HG03432 (cell line): ENCODE results near the gene SRGAP1.
"Not testable (repeated sequence)": the region's sequence is repeated elsewhere in the genome, so short reads cannot be mapped to it uniquely, and the experiment has no call there.

Source experiments
- ATAC-seq: cut with Tn5 transposase; IDR thresholded peaks from one replicate; pipeline ENCODE4 v1.9.1; 2021; ENCODE audit warnings: mild to moderate bottlenecking, moderate library complexity; ENCODE audit not compliant: unreplicated experiment

SRGAP1 gene

DNA sequence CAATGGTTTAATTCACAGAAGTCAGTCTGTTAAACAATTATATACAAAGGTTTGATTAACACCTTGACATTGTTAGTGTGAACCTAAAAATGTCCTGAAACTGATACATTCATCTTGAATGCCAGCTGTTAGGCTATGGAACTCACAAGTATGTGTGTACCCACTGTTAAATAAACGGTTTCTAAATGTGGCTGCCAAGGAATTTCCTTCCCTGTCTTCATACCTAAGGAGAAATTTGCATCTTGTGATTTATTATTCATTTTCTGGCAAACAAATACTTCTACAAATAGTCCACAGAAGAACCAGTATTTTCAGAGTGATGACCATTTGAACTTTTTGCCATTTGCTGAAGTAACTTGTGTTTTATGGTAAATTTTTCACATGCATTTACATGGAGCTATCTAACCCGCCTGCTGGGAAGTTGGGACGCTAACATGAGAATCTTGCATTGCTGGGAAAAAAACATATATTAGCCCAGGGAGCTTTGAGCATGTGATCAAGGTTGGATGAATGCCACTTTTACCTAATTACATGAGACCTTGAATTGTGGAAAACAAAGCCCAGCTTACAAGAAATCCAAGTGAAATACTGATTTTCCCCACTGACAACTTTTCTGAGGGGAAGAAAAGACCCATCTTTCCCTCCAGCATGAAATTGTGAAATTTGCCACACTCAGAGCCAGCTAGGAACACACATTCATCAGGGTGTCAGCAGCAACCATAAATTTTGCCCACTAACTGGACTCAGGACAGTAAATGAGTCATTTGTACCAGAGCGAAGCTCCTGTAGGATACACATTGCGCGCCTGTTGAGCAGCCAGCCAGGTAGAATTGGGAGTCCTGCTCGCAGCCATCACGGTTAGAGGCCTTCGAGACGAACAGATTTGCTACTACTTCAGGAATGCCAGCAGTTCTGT lies 259.6 kb downstream of the SRGAP1 start:
- ATAC-seq, result no peak

DNA sequence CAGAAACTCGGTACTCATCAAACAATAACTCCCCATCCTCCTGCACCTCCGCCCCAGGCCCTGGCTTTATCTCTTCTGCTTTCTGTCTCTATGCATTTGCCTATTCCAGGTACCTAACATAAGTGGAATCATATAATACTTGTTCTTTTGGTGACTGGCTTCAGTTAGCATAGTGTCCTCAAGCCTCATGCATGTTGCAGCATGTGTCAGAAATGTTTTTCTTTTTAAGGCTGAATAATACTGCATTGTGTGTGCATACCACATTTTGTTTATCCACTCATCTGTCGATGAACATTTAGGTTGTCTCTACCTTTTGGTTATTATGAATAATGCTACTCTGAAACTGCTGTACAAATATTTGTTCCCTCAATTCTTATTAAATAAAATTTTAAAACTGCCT lies 260.5 kb downstream of the SRGAP1 start:
- ATAC-seq, result no peak

DNA sequence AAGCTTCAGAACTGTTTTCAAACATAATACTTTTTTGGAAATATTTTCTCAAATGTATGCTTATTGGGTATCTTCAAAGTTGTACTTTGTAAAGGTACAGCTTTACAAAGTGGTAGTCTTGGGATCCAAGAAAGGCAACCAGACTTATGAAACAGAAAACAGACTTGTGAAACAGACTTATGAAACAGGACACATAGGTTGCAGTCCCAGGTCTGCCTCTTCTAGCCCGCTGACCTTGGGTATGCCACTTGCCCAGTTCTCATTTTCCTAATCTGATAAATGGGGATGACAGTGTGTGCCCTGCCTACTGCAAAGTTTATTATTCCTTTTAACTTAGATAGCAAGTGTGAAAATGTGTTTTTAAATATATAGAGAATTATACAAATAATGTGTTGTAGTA lies 263.3 kb downstream of the SRGAP1 start:
- ATAC-seq, result no peak

DNA sequence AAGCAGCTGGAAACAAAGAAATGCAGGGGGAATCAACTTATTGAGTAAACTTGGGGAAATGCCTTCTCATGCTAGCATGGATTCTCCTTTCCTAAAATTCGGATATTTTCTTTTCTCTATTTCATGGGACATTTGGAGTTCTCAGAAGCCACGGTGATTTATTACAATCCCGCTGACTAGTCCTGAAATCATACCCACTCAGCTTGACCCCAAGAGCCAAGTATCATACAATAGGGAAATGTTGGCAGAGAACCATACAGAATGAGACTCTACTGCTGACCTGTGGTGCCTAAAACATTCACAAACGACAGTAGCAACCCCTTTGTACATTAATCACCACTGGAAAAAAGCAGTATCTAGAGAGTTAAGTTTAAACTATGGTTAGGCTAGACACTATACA lies 265.2 kb downstream of the SRGAP1 start:
- ATAC-seq, result no peak

DNA sequence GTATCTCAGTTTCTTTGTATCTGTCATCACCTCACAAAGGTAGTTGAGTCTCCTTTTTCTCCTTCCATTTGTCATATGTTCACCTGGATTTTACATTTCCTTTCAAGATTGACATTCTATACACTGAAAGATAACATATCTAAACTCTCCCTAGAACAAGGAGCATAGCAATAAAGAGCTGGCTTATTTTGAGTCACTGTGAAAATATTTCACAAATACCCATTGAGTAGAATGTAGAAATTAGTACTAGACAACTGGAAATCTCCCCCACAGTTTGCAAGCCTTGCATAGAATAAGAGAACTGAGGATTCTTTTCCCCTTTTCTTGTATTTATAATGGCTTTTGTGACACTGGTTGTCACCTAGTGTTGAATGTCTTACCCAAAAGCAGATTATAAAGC lies 266.4 kb downstream of the SRGAP1 start:
- ATAC-seq, result no peak

DNA sequence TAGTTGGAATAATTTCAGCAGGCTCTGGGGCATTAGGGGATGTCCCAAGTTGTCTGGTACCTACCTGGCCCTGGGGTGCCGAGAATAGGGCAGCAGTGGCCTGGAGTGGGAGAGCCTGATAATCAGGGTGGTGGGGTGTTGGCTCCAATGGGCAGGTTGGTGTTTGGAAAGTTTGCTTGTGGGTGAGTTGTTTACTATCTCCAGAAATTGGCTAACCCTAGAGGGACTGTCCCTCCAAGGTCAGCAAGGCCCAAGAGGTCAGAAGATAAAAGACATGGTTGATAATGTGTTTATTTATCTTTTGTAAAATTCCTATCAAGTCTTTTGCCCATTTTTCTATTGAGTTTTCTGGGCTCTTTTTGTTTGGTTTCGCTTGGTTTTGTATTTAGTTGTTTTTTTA lies 272.5 kb downstream of the SRGAP1 start:
- no peak for ATAC-seq

DNA sequence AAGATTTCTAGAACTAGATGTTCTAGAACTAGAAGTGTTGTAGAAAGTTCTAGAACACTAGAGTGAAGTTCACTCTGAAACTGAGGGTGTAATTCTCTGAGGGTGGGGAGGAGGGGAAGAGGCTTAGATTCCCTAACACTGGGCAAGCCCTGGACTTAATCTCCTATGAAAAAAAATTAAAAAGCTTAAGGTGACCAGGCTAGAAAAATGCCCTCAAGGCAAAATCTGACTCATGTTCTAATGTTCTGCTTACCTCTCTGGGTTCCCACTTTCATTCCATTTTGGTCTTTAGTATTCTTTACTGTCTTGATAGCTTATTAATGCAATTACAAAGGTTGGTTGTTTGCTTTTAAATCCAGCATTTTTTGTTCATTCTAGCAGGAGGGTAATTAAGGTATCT lies 276.1 kb downstream of the SRGAP1 start:
- no peak for ATAC-seq

DNA sequence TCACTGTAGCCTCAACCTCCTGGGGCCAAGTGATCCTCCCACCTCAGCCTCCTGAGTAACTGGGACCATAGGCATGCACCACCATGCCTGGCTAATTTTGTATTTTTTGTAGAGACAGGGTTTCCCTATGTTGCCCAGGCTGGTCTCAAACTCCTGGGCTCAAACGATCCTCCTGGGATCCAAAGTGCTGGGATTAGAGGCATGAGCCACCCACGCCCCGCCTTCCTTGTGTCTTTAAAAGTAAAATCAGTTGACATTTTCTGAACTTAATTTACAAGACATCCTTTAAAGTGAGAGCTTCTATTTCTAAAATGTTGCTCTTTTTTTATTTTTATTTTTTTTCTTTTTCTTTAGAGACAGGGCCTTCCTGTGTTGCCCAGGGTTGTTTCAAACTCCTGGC lies 276.6 kb downstream of the SRGAP1 start:
- ATAC-seq, result not testable (repeated sequence)

DNA sequence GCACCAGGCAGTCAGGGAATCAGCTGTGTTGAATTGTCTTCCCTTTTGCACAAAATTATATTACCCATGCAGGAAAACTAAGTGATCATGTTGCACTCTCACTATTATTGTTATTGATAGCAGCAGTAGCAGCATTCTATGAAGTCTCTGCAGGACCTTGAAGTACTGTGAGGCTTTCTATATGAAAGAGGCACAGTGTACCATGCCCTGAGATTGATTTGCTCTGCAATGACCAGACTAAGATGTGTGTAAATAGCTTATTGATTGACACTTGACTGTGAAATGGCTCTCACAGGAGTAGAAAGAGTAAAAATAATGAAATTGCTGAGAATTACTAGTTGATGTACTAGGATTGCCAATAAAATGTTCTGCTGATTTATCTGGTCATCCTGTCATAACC lies 277.7 kb downstream of the SRGAP1 start:
- no peak for ATAC-seq

DNA sequence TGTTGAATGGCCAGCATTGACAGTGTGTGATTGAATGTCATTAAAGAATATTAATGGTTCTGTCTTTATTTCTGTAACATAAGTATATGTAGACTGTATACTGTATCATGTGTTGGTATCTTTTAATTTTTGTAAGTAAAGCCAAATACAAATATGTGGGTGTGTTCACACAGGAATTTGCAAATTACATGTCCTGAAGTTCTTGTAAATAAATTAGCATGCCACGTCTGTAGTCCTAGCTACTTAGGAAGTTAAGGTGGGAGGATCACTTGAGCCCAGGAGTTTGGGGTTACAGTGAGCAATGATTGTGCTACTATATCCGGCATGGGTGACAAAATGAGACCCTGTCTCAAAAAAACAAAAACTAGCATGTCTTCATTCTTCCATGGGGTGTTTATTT lies 278.5 kb downstream of the SRGAP1 start:
- ATAC-seq, result no peak

DNA sequence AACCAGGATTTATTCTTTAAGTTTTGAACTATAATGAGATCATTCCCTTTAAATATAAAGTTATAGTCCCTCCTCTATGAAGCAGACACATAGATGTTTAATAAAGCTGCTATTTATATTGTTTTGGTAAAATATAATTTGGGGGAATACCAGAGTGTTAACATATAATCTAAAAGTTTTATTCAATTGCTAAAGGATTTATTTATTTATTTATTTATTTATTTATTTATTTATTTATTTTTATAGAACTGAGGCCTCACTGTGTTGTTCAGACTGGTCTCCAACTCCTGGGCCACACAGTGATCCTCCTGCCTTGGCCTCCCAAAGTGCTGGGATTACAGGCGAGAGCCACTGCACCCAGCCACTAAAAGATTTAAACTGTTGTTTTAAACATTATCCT lies 278.9 kb downstream of the SRGAP1 start:
- ATAC-seq, result no peak

DNA sequence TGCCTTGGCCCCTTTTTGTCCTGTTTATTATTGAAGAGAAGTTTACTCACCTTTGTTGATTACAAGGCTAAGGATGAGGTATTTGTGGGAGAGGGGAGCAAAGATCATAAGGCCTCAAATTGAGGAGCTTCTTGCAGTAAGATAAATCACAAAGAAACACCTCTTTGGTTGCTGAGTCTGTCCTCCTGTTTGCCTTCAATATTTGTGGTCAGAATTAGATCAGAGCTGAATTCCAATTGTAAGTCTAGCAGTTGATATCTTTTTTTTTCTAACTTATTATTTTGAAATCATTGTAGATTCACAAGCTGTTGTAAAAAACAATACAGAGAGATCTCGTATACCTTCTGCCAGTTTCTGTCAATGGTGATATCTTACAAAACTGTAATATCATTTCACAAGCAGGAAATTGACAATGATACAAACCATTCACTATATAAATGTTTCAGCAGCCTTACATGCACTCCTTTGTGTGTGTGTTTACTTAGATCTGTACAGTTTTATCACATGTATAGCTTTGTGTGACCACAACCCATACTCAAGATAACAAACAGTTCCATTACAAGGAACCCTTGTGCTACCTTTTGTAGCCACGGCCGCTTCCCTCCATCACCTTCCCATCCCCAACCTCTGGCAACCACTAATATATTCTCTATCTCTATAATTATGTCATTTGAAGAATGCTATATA lies 280.2 kb downstream of the SRGAP1 start:
- ATAC-seq, result no peak

DNA sequence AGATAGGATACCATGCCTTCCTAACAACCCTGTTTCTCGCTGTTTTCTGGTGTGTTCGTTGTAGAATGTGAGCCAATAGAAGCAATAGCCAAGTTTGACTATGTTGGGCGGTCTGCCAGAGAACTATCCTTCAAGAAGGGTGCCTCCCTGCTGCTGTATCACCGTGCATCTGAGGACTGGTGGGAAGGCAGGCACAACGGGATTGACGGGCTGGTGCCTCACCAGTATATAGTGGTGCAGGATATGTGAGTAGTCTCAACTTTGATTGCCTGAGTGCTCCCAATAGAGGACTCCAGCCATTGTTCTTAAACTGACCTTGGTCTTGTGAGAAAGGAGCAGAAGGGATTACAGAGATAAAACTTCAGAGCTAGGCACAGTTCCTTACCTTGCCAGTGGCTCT lies 281.4 kb downstream of the SRGAP1 start:
- no peak for ATAC-seq

DNA sequence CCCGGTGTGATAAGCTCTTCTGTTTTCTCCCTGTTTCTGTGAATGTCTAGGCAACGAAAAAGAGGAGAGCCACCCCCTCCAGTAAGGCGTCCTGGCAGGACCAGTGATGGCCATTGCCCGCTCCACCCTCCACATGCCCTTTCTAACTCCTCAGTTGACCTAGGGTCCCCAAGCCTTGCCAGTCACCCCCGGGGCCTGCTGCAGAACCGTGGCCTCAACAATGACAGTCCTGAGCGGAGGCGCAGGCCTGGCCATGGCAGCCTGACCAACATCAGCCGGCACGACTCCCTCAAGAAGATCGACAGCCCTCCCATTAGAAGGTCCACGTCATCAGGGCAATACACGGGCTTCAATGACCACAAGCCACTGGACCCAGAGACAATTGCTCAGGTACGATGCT lies 283.3 kb downstream of the SRGAP1 start:
- no peak for ATAC-seq

DNA sequence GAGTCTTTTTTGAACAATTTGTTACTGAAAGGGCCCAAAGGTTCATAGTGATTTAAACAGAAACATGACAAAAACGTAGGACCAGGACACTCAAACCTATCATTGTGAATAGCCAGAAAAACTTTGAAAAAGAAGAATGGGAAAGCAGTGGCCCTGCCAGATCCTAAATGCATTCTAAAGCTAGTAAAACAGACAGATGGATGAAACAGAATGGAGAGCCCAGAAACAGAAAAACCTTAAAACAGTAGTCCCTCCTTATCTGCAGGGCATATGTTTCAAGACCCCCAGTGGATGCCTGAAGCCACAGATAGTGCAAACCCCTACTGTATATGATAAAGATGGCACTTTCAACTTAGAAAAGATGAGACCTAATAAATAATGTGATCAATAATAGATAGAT lies 283.9 kb downstream of the SRGAP1 start:
- ATAC-seq, result no peak

DNA sequence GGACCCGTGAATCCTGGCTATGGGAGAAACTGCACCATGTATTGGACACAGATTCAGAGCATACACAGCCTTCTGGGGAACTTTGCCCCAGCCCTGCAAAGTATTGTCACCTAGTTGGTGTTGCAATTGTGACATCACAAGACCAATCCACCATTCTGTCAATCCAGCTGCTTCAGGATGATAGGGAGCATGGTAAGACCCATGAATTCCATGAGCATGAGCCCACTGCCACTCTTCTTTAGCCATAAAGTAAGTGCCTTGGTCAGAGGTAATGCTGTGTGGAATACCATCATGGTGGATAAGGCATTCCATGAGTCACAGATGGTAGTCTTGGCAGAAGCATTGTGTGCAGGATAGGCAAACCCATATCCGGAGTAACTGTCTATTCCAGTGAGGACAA lies 286.0 kb downstream of the SRGAP1 start:
- not testable (repeated sequence) for ATAC-seq

DNA sequence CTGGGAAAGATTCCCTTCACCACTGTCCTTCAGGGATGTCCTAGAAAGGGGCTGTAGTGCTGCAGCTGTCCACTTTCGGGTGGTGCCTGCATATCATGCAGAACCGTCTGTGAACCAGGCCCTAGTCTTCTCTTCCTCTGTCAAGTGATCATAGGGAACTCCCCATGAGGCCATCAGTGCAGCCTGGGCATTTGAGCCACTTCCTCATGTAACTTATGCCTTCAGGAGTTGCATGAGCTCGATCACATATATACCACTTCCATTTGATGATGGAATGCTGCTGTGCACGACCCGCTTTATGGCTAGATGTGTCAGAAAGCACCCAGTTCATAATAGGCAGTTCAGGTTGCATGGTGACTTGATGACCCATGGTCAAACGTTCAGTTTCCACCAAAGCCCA lies 287.0 kb downstream of the SRGAP1 start:
- not testable (repeated sequence) for ATAC-seq

DNA sequence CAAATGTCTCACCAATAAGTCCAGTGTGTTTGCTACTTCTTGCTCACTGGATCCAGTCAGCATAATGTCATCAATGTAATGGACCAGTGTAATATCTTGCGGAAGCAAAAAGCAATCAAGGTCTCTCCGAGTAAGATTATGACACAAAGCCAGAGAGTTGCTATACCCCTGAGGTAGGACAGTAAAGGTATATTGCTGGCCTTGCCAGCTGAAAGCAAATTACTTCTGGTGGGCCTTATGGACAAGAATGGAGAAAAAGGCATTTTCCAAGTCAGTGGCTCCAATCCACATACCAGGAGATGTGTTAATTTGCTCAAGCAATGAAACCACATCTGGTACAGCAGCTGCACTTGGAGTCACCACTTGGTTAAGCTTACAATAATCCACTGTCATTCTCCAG lies 288.2 kb downstream of the SRGAP1 start:
- ATAC-seq, result not testable (repeated sequence)

DNA sequence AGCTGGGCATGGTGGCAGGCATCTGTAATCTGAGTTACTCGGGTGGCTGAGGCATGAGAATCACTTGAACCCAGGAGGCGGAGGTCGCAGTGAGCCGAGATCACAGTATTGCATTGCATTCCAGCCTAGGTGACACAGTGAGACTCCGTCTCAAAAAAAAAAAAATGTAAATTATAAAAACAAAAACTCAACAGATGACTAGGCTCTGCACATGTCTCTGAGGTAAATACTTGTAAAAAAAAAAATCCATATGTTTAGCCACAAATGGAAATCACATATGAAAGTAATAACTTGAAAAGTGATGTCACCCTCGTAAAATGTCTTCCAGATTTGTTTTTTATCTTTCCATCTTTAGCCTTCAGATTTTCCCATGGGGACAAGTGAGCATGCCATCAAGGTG lies 292.6 kb downstream of the SRGAP1 start:
- no peak for ATAC-seq

DNA sequence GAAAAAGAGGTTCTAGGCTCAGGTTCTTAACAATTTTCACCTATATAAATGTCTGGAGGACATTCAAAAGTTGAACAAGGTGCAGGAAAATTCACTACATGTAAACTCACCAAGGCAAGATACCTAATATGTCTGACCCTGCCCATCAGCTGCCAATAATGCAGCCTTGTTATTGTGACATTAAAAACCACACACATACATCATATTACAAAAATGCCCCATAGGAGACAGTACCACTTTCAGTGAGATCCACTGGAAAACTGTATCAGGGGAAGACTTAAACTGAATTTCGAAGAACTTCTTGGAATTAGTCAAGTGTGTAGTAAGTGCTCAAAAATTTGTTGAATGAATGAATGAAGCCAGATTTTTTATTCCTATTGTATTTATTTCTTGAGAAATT lies 294.5 kb downstream of the SRGAP1 start:
- no peak for ATAC-seq

DNA sequence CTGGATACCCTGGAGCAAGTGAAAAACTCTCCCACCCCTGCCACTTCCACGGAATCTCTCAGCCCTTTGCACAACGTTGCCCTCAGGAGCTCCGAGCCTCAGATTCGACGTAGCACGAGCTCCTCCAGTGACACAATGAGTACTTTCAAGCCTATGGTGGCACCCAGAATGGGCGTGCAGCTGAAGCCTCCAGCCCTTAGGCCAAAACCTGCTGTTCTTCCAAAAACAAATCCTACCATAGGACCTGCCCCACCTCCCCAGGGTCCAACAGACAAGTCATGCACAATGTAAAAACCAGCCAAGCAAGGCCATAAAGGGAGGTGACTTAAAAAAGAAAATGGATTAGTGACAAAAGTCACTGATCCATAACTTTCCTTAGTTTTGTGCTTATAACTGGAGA lies 297.9 kb downstream of the SRGAP1 start:
- ATAC-seq, result no peak

DNA sequence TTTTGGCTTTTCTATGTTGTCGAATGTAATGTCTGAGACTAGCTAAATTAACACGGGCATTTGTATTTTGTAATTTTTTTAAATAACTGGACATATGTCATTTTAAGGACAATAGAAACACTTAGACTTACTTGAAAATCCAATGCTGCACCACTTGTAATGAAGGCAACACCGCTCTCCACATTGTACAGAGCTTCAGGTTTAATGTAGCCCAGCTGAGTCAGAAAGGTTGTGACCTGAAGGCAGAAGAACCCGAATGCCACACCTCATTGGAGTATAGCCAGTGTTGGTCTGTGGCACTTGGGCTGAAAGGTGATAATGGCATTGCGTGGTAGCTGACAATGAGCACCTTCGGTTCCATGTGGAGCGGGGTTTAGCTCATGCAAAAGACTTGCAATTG lies 298.3 kb downstream of the SRGAP1 start:
- ATAC-seq, result no peak
